H1 (cell line): ENCODE measurements around the gene SUSD1. TPM values are rescaled to one million over a fixed set of nuclear protein-coding genes. Genes with fewer than 3 reads are reported as not detected.

ENCODE experiments used
- CTCF ChIA-PET: fragments of 300-600 bp; sonication (Branson Sonifier 250); formaldehyde crosslinking; loops from one replicate; lab custom pipeline; 2021; ENCODE audit not compliant: partially characterized antibody; lab: Charles Lee
- POLR2A ChIA-PET: fragments of 300-600 bp; sonication (Branson Sonifier 250); formaldehyde crosslinking; loops from one replicate; lab custom pipeline; 2021; ENCODE audit warnings: inconsistent platforms; ENCODE audit not compliant: partially characterized antibody; lab: Charles Lee
- DNase-seq, 2 experiments: peaks; one replicate each; pipeline versions ENCODE4 v3.0.0 to v3.0.0-alpha.2; 2010 to 2022; ENCODE audit warnings: low spot score in 2 of 2, low read depth in 1 of 2, mixed read lengths in 1 of 2
- FAIRE-seq: peaks from 2 replicates; lab custom pipeline; 2011; peaks lifted over from hg19 to GRCh38; lab: Jason Lieb, UNC
- H2AFZ ChIP-seq: 2 replicates; pipeline ENCODE4 v1.8.1; 2012; ENCODE audit warnings: low read length, inconsistent platforms
- H2AK5ac ChIP-seq: 2 replicates; pipeline ENCODE4 v1.6.1; 2013; ENCODE audit warnings: low read depth, low read length
- H2BK120ac ChIP-seq: replicated peaks from 2 replicates; pipeline ENCODE3; 2013; ENCODE audit warnings: low read depth, low read length, inconsistent platforms
- H2BK12ac ChIP-seq: 2 replicates; pipeline ENCODE4 v1.6.1; 2013; ENCODE audit warnings: low read depth, low read length
- H2BK15ac ChIP-seq: 2 replicates; pipeline ENCODE4 v1.6.1; 2013; ENCODE audit warnings: low read length
- H2BK20ac ChIP-seq: 2 replicates; pipeline ENCODE4 v1.6.1; 2013; ENCODE audit warnings: low read length
- H2BK5ac ChIP-seq: 2 replicates; pipeline ENCODE4 v1.6.1; 2013; ENCODE audit warnings: low read depth, low read length
- H3K14ac ChIP-seq: 2 replicates; pipeline ENCODE4 v1.6.1; 2013; ENCODE audit warnings: inconsistent platforms; ENCODE audit not compliant: insufficient read length
- H3K18ac ChIP-seq: 2 replicates; pipeline ENCODE4 v1.6.1; 2013; ENCODE audit warnings: low read length; ENCODE audit errors: extremely low read depth
- H3K23ac ChIP-seq: 2 replicates; pipeline ENCODE4 v1.6.1; 2013; ENCODE audit warnings: inconsistent platforms; ENCODE audit not compliant: insufficient read length
- H3K23me2 ChIP-seq: 2 replicates; pipeline ENCODE4 v1.6.1; 2013; ENCODE audit warnings: low read depth, low read length
- H3K27ac ChIP-seq: 2 replicates; pipeline ENCODE4 v1.6.1; 2011; ENCODE audit warnings: low read depth, low read length, inconsistent platforms
- H3K27me3 ChIP-seq, 4 experiments: replicated peaks in 1 of 4; 1 replicate in 1 of 4; 2 replicates in 3 of 4; pipeline versions ENCODE4 v1.6.1 to v1.8.1; 2011 to 2013; ENCODE audit warnings: low read length in 3 of 4, mild to moderate bottlenecking in 3 of 4, inconsistent platforms in 2 of 4, mixed read lengths in 2 of 4, moderate library complexity in 1 of 4; ENCODE audit not compliant: control insufficient read depth in 3 of 4, insufficient read depth in 3 of 4; ENCODE audit errors: extremely low read depth in 1 of 4
- H3K36me3 ChIP-seq, 4 experiments: 2 replicates each; pipeline versions ENCODE4 v1.6.1 to v1.8.1; 2011 to 2013; ENCODE audit warnings: mild to moderate bottlenecking in 4 of 4, low read length in 3 of 4, moderate library complexity in 2 of 4, control low read depth in 1 of 4, inconsistent platforms in 1 of 4; ENCODE audit not compliant: insufficient read depth in 4 of 4, control insufficient read depth in 2 of 4
- H3K4ac ChIP-seq: replicated peaks from 2 replicates; pipeline ENCODE3; 2013; ENCODE audit warnings: low read length, low read depth, mixed read lengths, inconsistent platforms; ENCODE audit not compliant: insufficient read length
- H3K4me1 ChIP-seq, 4 experiments: replicated peaks in 1 of 4; 1 replicate in 1 of 4; 2 replicates in 3 of 4; pipeline versions ENCODE4 v1.6.1 to v1.8.1; 2011 to 2013; ENCODE audit warnings: low read length in 3 of 4, inconsistent platforms in 2 of 4, mixed read lengths in 1 of 4; ENCODE audit not compliant: insufficient read depth in 4 of 4, control insufficient read depth in 3 of 4
- H3K4me2 ChIP-seq, 2 experiments: 2 replicates each; pipeline versions ENCODE4 v1.6.1 to v1.8.1; 2011 to 2013; ENCODE audit warnings: low read depth in 2 of 2, low read length in 2 of 2, control low read depth in 1 of 2, inconsistent platforms in 1 of 2, mild to moderate bottlenecking in 1 of 2; ENCODE audit not compliant: insufficient read depth in 1 of 2
- H3K4me3 ChIP-seq, 4 experiments: fragments of 200-600, 300-600 bp in 1 of 4; sonication (generic), shearing (Covaris generic), sonication (Bioruptor Twin) in 1 of 4; 2 replicates each; pipeline versions ENCODE4 v1.5.1 to v1.8.1; 2011 to 2016; ENCODE audit warnings: low read length in 4 of 4, low read depth in 3 of 4, control low read depth in 2 of 4, inconsistent platforms in 2 of 4, mild to moderate bottlenecking in 2 of 4, mixed read lengths in 1 of 4, moderate library complexity in 1 of 4; ENCODE audit not compliant: insufficient read depth in 2 of 4; ENCODE audit errors: extremely low read depth in 1 of 4
- H3K56ac ChIP-seq: replicated peaks from 2 replicates; pipeline ENCODE3; 2013; ENCODE audit warnings: low read depth, mild to moderate bottlenecking, mixed read lengths, low read length, inconsistent platforms; ENCODE audit not compliant: insufficient read length
- H3K79me1 ChIP-seq: 2 replicates; pipeline ENCODE4 v1.6.1; 2013; ENCODE audit warnings: low read depth, low read length, control low read depth
- H3K79me2 ChIP-seq, 2 experiments: 2 replicates each; pipeline versions ENCODE4 v1.6.1 to v1.8.1; 2012 to 2013; ENCODE audit warnings: low read length in 2 of 2, mild to moderate bottlenecking in 2 of 2, inconsistent platforms in 1 of 2; ENCODE audit not compliant: insufficient read depth in 2 of 2, control insufficient read depth in 1 of 2
- H3K9ac ChIP-seq, 4 experiments: replicated peaks in 1 of 4; 1 replicate in 1 of 4; 2 replicates in 3 of 4; pipeline versions ENCODE4 v1.6.1 to v1.8.1; 2011 to 2013; ENCODE audit warnings: low read depth in 3 of 4, low read length in 3 of 4, control low read depth in 2 of 4, mild to moderate bottlenecking in 2 of 4, moderate library complexity in 2 of 4, inconsistent platforms in 1 of 4; ENCODE audit errors: extremely low read depth in 1 of 4
- H3K9me3 ChIP-seq, 2 experiments: 2 replicates each; pipeline versions ENCODE4 v1.6.1 to v1.8.1; 2012 to 2013; ENCODE audit warnings: mild to moderate bottlenecking in 2 of 2, moderate library complexity in 2 of 2, control low read depth in 1 of 2, inconsistent platforms in 1 of 2, low read depth in 1 of 2, low read length in 1 of 2, mixed read lengths in 1 of 2; ENCODE audit not compliant: insufficient read depth in 2 of 2
- H4K20me1 ChIP-seq, 2 experiments: replicated peaks in 1 of 2; 2 replicates each; pipeline versions ENCODE3 to v1.8.1; 2011 to 2013; ENCODE audit warnings: inconsistent platforms in 2 of 2, low read length in 2 of 2, mild to moderate bottlenecking in 1 of 2; ENCODE audit not compliant: insufficient read depth in 2 of 2, control insufficient read depth in 1 of 2
- H4K5ac ChIP-seq: 2 replicates; pipeline ENCODE4 v1.6.1; 2013; ENCODE audit warnings: low read length, low read depth, mixed read lengths, inconsistent platforms; ENCODE audit not compliant: insufficient read length
- H4K8ac ChIP-seq: 2 replicates; pipeline ENCODE4 v1.8.0; 2013; ENCODE audit warnings: mild to moderate bottlenecking, moderate library complexity, low read length, inconsistent platforms; ENCODE audit not compliant: insufficient read depth; ENCODE audit errors: extremely low read depth
- H4K91ac ChIP-seq: replicated peaks from 2 replicates; pipeline ENCODE3; 2013; ENCODE audit warnings: low read length, mixed read lengths, inconsistent platforms; ENCODE audit not compliant: insufficient read length
- SRF ChIP-seq: IDR thresholded peaks from 2 replicates; pipeline ENCODE4 v1.6.1; 2011; ENCODE audit warnings: mild to moderate bottlenecking, low read depth, low read length, moderate library complexity
- TEAD4 ChIP-seq: IDR thresholded peaks from 2 replicates; pipeline ENCODE4 v1.6.1; 2012; ENCODE audit warnings: low read depth, low read length, inconsistent platforms, mixed read lengths
- WGBS, 2 experiments: shearing (Covaris generic) in 1 of 2; methylation state at CpG; one replicate each; pipeline versions ENCODE4 v1.1.6 to v1.1.7; 2013 to 2015; ENCODE audit warnings: low lambda C conversion rate in 2 of 2, mixed read lengths in 2 of 2, inconsistent platforms in 1 of 2, low coverage in 1 of 2, missing lambda C conversion rate in 1 of 2; ENCODE audit not compliant: insufficient replicate concordance in 2 of 2, insufficient coverage in 1 of 2, insufficient read length in 1 of 2; ENCODE audit errors: extremely low coverage in 1 of 2, missing lambda C conversion rate in 1 of 2; 5-methylcytosine and 5-hydroxymethylcytosine counted together
- polyA plus RNA-seq, 7 experiments: library from polyadenylated mRNA; depleted of rRNA in 3 of 7; stranded (reverse) in 5 of 7; unstranded in 2 of 7; fragments of >200 nt in 5 of 7; fragments of 200-250 nt in 2 of 7; gene quantifications; 1 replicate in 5 of 7; 2 replicates in 1 of 7; 4 replicates in 1 of 7; pipeline versions ENCODE4 v1.2.1 to v1.2.3, GENCODE V29; 2011 to 2013; ENCODE audit warnings: missing spikeins in 2 of 7, mixed read lengths in 2 of 7
- total RNA-seq: library from RNA; stranded (reverse); fragmentation: NEBNext Ultra II Directional; extraction: Animal tissue kit (Norgen Biotek cat#: 25700); gene quantifications from 2 replicates; pipeline ENCODE4 v1.2.1, GENCODE V29; 2021

Gene SUSD1
- total and polyA plus RNA-seq, 2 of the 8 experiments (the other 6 are each of a cell fraction or from before 2014, with no cell fraction given) = 2.8 to 7.2 TPM

GRCh38 chr9:112176524-112176923 is 1.4 kb upstream of the SUSD1 start:
- ChIA-PET CTCF (interaction anchor here (0.7 to 3.7 kb wide), 5 partner anchors 11 to 155 kb away, joined by 3 to 14 read pairs (median 5); no protein-coding TSS in a partner anchor), POLR2A (interaction anchor here (0.7 to 2.5 kb wide), 3 partner anchors 10 to 17 kb away, joined by 3 to 13 read pairs (median 5); no protein-coding TSS in a partner anchor)
- Histone ChIP-seq H3K4me3 (no peak overlapping the region), H3K4me1 (peaks cover 0 to 11% (median 5%) of the 10 kb centered on the region in 4 experiments; a peak in 5 of 7 replicates), H3K23ac (no peak overlapping the region), H3K4ac (no peak overlapping the region), H3K14ac (no peak overlapping the region), H3K27ac (no peak overlapping the region), H3K4me2 (peak overlapping the region in 1 of 2 experiments; percentile 87; a peak in 1 of 4 replicates), H2AFZ (no peak overlapping the region), H3K9me3 (no peaks in the 10 kb centered on the region), H4K5ac (no peak overlapping the region), H4K20me1 (no peaks in the 10 kb centered on the region), H2BK5ac (no peak overlapping the region), H2BK20ac (no peak overlapping the region), H2AK5ac (no peak overlapping the region), H3K23me2 (peaks cover 10% of the 10 kb centered on the region)
- DNase-seq = no peak
- WGBS, 2 experiments = 92% methylated on average over 5 of the region's 5 CpGs; no CpG with 5 or more reads in 1 of the 2 experiments
- TF ChIP-seq TEAD4 (no peak), SRF (0 out of 2 replicates have a peak, but pooled peaks have one; percentile 12)
- TF ChIP-seq, all 59 proteins: peak for 1
- Histone ChIP-seq H3K18ac (no peak overlapping the region), H2BK120ac (no peak overlapping the region), H3K36me3 (no peaks in the 10 kb centered on the region), H3K56ac (no peak overlapping the region), H3K79me2 (no peaks in the 10 kb centered on the region), H2BK15ac (no peak overlapping the region), H3K27me3 (peaks cover 0 to 35% (median 17%) of the 10 kb centered on the region in 4 experiments; a peak in 5 of 7 replicates), H3K9ac (no peak overlapping the region), H3K79me1 (no peaks in the 10 kb centered on the region), H4K91ac (no peak overlapping the region), H2BK12ac (no peak overlapping the region), H4K8ac (no peak overlapping the region)
- FAIRE-seq = no peak
